Omental fat pad (tissue), 4 donors: ENCODE results near the gene MRPL34. TPM values are rescaled to one million over a fixed set of nuclear protein-coding genes. Genes with fewer than 3 reads are reported as not detected.

Experiments used
- ATAC-seq: fragments of 150-250 bp; one replicate; pipeline ENCODE4 v1.9.1; 2016; ENCODE audit warnings: mild to moderate bottlenecking, moderate library complexity; ENCODE audit not compliant: low FRiP score
- DNase-seq: peaks from one replicate; pipeline ENCODE4 v3.0.0-alpha.2; 2019; ENCODE audit warnings: low spot score
- total RNA-seq, 4 donors: library from RNA; depleted of rRNA; stranded (reverse); fragments of >200 nt; gene quantifications; one replicate each; pipeline ENCODE4 v1.1.0, GENCODE V29; 2016
- TF ChIP-seq, protein P1 (sequence below), 3 donors: fragments of 450-650 bp; IDR thresholded peaks; one replicate each; pipeline ENCODE4 v1.5.1; 2016 to 2017; ENCODE audit warnings: antibody characterized with exemption in 3 of 3, mild to moderate bottlenecking in 3 of 3, moderate library complexity in 2 of 3

Gene MRPL34
- total RNA-seq, 4 donors from 2014 or later, result 87.9 to 134 (median 119) TPM

DNA sequence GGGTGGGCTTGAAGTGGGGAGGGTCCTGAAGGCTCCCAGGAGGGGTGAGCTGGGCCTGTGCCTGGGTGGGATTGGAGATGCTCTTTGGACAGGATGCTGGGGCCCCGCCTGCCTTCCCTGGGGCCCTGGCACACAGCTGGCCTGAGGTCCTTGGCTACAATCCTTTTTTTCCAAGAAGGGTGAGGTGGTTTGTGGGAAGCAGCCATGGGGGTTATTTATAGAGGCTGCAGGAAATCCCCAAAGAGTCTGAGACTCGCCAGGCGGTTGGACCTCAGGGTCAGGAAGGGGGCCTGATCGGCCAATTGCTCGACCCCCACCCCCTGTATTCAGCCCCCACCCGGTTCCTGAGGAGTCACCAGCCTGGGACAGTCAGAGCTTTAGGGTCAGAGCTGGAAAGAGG, 41.7 kb downstream of the MRPL34 start:
- DNase-seq (no peak), ATAC-seq (peak; percentile 39)
- TF ChIP-seq, protein P1, sequence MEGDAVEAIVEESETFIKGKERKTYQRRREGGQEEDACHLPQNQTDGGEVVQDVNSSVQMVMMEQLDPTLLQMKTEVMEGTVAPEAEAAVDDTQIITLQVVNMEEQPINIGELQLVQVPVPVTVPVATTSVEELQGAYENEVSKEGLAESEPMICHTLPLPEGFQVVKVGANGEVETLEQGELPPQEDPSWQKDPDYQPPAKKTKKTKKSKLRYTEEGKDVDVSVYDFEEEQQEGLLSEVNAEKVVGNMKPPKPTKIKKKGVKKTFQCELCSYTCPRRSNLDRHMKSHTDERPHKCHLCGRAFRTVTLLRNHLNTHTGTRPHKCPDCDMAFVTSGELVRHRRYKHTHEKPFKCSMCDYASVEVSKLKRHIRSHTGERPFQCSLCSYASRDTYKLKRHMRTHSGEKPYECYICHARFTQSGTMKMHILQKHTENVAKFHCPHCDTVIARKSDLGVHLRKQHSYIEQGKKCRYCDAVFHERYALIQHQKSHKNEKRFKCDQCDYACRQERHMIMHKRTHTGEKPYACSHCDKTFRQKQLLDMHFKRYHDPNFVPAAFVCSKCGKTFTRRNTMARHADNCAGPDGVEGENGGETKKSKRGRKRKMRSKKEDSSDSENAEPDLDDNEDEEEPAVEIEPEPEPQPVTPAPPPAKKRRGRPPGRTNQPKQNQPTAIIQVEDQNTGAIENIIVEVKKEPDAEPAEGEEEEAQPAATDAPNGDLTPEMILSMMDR (IDR thresholded peaks at IDR 0.05), result no peak

DNA sequence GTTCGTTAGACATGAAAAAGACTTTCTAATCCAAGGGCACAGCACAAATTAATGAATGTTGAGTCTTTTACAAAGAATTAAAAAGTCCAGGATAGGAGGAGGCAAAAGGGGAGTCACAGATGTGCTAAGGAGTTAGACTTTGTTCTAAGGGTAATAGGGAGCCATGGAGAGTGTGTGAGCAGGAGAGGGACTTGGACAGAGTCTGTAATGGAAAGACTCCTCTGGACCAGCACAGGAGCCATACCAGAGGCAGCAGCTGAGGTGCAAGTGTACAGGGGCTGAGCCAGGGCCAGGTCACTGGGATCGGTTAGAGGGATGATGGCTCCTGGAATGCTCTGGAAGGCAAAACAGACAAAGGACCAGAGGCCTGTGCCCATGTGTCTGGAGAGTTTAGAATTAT, 42.2 kb downstream of the MRPL34 start:
- DNase-seq (no peak), ATAC-seq (no peak)
- TF ChIP-seq, protein P1 (IDR thresholded peaks at IDR 0.05), result no peak

GRCh38 chr19:17348700-17349099, 43.0 kb downstream of the MRPL34 start:
- TF ChIP-seq, protein P1 (IDR thresholded peaks at IDR 0.05), result no peak
- ATAC-seq (no peak), DNase-seq (no peak)

GRCh38 chr19:17351815-17352435, 46.3 kb downstream of the MRPL34 start:
- TF ChIP-seq, protein P1 (IDR thresholded peaks at IDR 0.05), result no peak
- DNase-seq (no peak), ATAC-seq (no peak)

DNA sequence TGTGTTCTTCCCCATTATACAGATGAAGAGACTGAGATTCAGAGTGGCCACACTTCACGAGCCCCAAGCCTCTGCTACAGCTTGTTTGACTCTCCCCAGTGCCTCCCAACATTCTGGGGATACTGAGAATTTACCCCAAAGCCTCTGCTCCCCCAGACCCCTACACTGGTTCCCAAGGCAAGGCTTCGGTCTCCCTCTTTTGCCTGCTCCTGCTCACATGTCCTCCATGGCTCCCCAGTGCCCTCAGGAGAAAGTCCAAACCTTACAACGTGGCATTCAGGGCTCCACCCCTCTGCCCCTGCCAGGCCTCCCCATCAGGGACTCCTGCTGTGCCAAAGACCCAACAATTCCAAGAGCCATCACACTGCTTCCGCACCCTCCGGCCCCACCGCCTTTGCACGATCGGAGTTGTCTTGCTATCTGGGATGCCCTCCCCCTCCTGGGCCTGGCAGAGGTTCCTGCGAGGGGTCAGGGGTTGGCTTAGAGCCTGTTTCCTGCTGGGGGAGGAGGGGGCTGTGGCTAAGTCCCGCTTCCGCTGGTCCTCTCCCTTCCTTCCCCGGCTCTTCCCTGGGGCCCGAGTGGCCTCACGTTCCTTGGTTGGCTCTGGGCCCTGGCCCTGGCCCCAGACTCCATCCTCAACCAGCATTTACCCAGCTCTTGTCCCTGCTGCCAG, 47.1 kb downstream of the MRPL34 start:
- DNase-seq (no peak), ATAC-seq (no peak)
- TF ChIP-seq, protein P1 (IDR thresholded peaks at IDR 0.05), result no peak

DNA sequence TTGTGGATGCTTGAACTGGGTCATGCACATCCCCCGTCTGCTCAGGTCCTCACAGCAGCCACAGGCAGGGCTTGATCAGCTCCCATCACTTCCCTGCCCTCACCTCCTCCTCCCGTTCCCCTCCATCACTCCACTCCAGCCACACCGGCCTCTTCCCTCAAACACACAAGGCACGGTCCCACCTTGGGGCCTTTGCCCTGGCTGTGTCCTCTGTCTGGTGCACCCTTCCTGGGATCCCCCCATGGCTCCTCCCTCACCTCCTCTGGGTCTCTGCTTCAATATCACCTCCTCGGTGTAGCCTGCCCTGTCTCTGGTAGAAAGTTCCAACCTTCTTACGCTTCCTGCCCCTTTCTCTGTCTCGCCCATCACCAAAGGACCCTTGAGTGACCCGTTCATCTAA, 47.7 kb downstream of the MRPL34 start:
- TF ChIP-seq, protein P1 (IDR thresholded peaks at IDR 0.05), result no peak
- DNase-seq (no peak), ATAC-seq (no peak)

Other genes starting within 250 kb of the MRPL34 start
- 1 to 10 TPM; 4.0 to 7.3 (median 6.1) TPM for gene HAUS8, start 230.4 kb upstream of the MRPL34 start, total RNA-seq
- 100 to 1,000 TPM in 2 of 4 donors, 10 to 100 TPM in 2; 52.7 to 149 (median 85.7) TPM for gene MYO9B, start 230.1 kb upstream of the MRPL34 start, total RNA-seq
- 10 to 100 TPM; 14.5 to 22.3 (median 20.7) TPM for gene USE1, start 90.5 kb upstream of the MRPL34 start, total RNA-seq
- 10 to 100 TPM in 1 of 4 donors, 1 to 10 TPM in 3; 6.7 to 17.7 (median 9.3) TPM for gene OCEL1, start 79.6 kb upstream of the MRPL34 start, total RNA-seq
- 10 to 100 TPM; 16.9 to 45.4 (median 29.8) TPM for gene NR2F6, start 60.0 kb upstream of the MRPL34 start, total RNA-seq
- gene USHBP1, start 41.1 kb upstream of the MRPL34 start, total RNA-seq, result 10 to 100 TPM in 1 of 4 donors, 1 to 10 TPM in 3; 2.4 to 43.3 (median 5.8) TPM
- 10 to 100 TPM; 46.0 to 62.1 (median 59.1) TPM for gene BABAM1, start 38.4 kb upstream of the MRPL34 start, total RNA-seq
- gene ANKLE1, start 24.0 kb upstream of the MRPL34 start, total RNA-seq, result under 1 TPM; 0.47 to 0.82 (median 0.52) TPM
- 10 to 100 TPM in 2 of 4 donors, 1 to 10 TPM in 2; 6.1 to 13.2 (median 11.1) TPM for gene ABHD8, start 2.4 kb upstream of the MRPL34 start, total RNA-seq
- 10 to 100 TPM in 3 of 4 donors, 1 to 10 TPM in 1; 4.6 to 44.4 (median 23.8) TPM for gene DDA1, start 3.7 kb downstream of the MRPL34 start, total RNA-seq
- gene ANO8, start 29.0 kb downstream of the MRPL34 start, total RNA-seq, result 1 to 10 TPM; 5.5 to 6.1 (median 5.8) TPM
- gene GTPBP3, start 31.7 kb downstream of the MRPL34 start, total RNA-seq, result 10 to 100 TPM in 2 of 4 donors, 1 to 10 TPM in 2; 7.2 to 36.4 (median 12.0) TPM
- gene PLVAP, start 71.5 kb downstream of the MRPL34 start, total RNA-seq, result 100 to 1,000 TPM in 2 of 4 donors, 10 to 100 TPM in 2; 39.7 to 139 (median 114) TPM
- gene CCDC194, start 88.3 kb downstream of the MRPL34 start, total RNA-seq, result 1 to 10 TPM in 1 of 4 donors, under 1 TPM in 1, not detected in 2; 0.93 to 1.7 TPM
- 100 to 1,000 TPM; 126 to 368 (median 146) TPM for gene BST2, start 99.8 kb downstream of the MRPL34 start, total RNA-seq
- gene MVB12A, start 114.2 kb downstream of the MRPL34 start, total RNA-seq, result 10 to 100 TPM; 34.1 to 65.0 (median 45.9) TPM
- 1 to 10 TPM in 1 of 4 donors, under 1 TPM in 2, not detected in 1; 0.38 to 1.9 (median 0.46) TPM for gene TMEM221, start 142.8 kb downstream of the MRPL34 start, total RNA-seq
- gene NXNL1, start 155.1 kb downstream of the MRPL34 start, total RNA-seq, result not detected
- gene SLC27A1, start 164.7 kb downstream of the MRPL34 start, total RNA-seq, result 10 to 100 TPM; 26.6 to 52.8 (median 40.4) TPM
- gene PGLS, start 205.8 kb downstream of the MRPL34 start, total RNA-seq, result 10 to 100 TPM; 57.8 to 92.5 (median 69.0) TPM
- gene COLGALT1, start 249.8 kb downstream of the MRPL34 start, total RNA-seq, result 100 to 1,000 TPM in 3 of 4 donors, 10 to 100 TPM in 1; 70.0 to 141 (median 115) TPM